ENCODE data around the gene DPP6.

Gene DPP6

GRCh38 chr7:154433632-154434598 lies 381.7 kb downstream of the DPP6 start:
- Mint-ChIP-seq H3K27me3 (ENCODE audit: low read depth) (no peaks in the 10 kb centered on the region), H3K9me3 (peaks cover 6% of the 10 kb centered on the region), H3K27ac (no peak overlapping the region), H3K36me3 (ENCODE audit: low read depth) (no peaks in the 10 kb centered on the region), H3K4me3 (no peak overlapping the region), H3K4me1 (ENCODE audit: low read depth) (no peaks in the 10 kb centered on the region)

DNA sequence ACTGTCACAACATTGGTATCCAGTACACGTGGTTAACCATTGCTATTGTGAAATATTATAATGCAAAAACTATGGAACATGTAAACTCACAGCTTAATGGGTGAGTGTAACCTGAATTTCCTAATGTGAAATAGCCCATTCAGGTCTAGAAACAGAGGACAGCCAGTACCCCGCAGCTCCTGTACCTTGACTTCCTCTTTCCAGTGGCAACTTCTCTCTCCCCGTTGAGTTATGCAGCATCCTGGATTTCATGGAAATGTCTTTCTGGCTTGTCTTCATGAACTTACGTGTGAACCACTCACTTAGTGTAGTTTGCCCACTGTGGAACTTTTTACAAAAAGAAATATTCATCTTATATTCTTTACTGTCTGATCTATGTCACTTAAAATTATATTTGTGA lies 384.4 kb downstream of the DPP6 start:
- Mint-ChIP-seq H3K36me3 (ENCODE audit: low read depth) (no peaks in the 10 kb centered on the region), H3K27me3 (ENCODE audit: low read depth) (no peaks in the 10 kb centered on the region), H3K4me3 (no peak overlapping the region), H3K27ac (no peak overlapping the region), H3K9me3 (no peaks in the 10 kb centered on the region), H3K4me1 (ENCODE audit: low read depth) (no peaks in the 10 kb centered on the region)

DNA sequence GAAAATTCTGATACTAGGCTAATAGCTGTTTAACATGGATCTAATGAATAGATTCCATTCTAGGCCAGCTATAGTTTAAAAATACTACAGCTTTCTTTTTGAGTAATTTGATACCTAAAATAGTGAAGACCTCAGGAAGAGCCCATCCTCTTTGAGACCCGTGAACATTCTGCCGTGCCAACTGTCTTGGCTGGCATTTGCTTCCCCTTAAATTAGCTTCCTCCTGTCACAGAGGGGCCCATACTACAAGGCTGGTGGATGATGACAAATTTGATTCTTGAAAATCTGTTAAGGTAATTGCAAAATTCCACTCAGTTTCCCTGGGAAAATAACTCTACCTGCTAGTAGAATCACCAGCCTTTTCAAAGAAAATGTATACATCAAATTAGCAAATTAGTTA lies 385.0 kb downstream of the DPP6 start:
- H3K27me3 Mint-ChIP-seq (ENCODE audit: low read depth): no peaks in the 10 kb centered on the region
- H3K36me3 Mint-ChIP-seq (ENCODE audit: low read depth): no peaks in the 10 kb centered on the region
- no peaks in the 10 kb centered on the region for H3K4me1 Mint-ChIP-seq (ENCODE audit: low read depth)
- no peaks in the 10 kb centered on the region for H3K9me3 Mint-ChIP-seq
- no peak overlapping the region for H3K4me3 Mint-ChIP-seq
- H3K27ac Mint-ChIP-seq: no peak overlapping the region

DNA sequence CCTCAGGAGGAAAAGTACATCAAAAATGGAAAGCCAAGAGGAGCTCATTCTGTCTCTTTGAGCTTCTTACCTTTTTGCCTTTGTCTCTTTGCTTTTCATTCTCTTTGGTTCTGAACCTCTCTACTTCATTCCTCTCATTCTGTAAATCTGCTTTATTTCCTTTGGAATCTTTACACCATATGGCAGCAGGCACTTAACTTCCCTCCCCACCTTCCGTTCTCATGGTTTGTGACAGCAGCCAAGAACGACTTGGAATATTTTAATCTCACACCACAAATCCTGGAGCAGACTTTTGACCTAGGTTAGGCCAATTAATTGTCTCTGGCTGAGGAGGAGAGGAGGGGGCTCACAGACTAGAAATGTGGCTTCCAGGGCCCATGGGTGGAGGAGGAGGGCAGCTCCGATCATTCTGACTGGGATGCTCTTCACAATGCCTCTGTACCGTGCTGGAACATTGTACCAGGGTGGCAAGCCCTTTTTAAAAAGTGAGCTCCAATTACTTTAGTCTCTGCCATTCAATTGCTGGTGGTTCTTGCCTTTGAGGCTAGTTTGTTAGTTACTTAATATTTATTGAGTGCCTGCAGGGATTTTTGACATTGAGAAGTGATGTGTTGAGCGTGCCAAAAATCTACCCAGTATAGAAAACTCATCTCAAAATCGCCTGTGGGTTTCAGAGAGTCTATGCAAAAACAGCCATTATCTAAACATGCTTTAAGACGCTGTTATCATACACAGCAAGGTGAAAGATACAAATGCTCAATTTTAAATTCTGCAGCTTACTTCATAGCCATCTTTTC lies 386.6 kb downstream of the DPP6 start:
- H3K9me3 Mint-ChIP-seq: peaks cover 8% of the 10 kb centered on the region
- H3K36me3 Mint-ChIP-seq (ENCODE audit: low read depth): no peaks in the 10 kb centered on the region
- no peak overlapping the region for H3K27ac Mint-ChIP-seq
- no peaks in the 10 kb centered on the region for H3K27me3 Mint-ChIP-seq (ENCODE audit: low read depth)
- H3K4me3 Mint-ChIP-seq: no peak overlapping the region
- H3K4me1 Mint-ChIP-seq (ENCODE audit: low read depth): no peaks in the 10 kb centered on the region

DNA sequence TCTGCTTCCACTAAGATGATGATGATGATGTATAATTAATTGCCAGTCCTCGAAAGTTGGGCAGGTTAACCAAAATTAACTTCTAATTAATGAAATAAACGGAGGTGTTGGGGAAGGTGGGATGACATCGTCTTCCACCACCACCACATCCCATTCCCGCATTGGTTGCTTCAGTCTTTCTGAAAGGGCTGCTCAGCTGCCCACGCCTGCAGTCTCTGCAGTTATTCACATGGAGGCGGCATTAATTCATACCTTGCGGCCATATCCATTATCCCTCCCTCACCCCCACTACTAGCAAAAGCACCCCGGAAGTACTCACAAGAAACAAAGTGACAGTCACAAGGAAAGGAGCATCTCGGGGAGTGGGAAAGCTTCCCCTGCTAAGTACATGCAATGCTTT lies 387.9 kb downstream of the DPP6 start:
- Mint-ChIP-seq H3K27me3 (ENCODE audit: low read depth) (no peaks in the 10 kb centered on the region), H3K27ac (no peak overlapping the region), H3K4me3 (no peak overlapping the region)

DNA sequence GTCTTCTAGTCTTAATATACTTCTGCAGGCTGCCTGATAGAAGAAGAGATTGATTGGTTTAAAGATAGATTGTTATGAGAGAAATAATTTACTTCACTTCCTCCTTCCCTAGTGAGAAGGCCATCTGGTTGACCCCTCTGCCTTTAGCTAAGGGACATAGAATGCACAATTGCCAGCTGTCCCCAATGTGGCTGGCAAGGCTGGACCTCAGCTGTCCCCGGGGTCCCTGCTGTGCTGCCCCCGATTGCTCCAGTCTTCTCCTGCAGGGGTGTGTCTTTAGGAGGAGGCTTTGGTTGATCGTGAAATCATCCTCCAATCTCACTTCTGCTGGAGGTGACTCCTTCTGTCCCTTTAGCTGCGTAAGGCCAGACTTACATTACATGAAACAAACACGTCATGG lies 388.5 kb downstream of the DPP6 start:
- Mint-ChIP-seq H3K27me3 (ENCODE audit: low read depth) (no peaks in the 10 kb centered on the region), H3K9me3 (peaks cover 8% of the 10 kb centered on the region), H3K27ac (no peak overlapping the region), H3K4me3 (no peak overlapping the region), H3K4me1 (ENCODE audit: low read depth) (no peaks in the 10 kb centered on the region), H3K36me3 (ENCODE audit: low read depth) (no peaks in the 10 kb centered on the region)

More for the DNA sequence above, 387.9 kb downstream of the DPP6 start:
- H3K36me3 Mint-ChIP-seq (ENCODE audit: low read depth): no peaks in the 10 kb centered on the region
- H3K4me1 Mint-ChIP-seq (ENCODE audit: low read depth): no peaks in the 10 kb centered on the region
- peaks cover 8% of the 10 kb centered on the region for H3K9me3 Mint-ChIP-seq

DNA sequence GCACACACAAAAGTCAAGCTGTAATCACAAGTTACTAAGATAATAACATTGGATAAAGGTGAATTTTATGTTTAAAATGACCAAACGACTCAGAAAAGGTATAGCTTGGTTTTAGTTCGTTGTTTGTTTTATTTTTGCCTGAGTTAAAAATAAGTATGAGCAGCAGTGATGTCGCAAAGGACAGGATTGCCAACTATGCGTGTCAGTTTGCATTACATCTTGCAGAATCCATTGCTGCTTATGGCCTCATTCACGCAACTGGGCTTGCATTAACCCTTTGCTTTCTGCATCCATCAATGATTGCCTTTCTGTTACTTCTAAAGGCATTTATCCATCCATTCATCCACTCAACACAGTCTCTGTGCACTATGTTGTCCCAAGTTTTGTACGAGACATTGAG lies 389.6 kb downstream of the DPP6 start:
- H3K36me3 Mint-ChIP-seq (ENCODE audit: low read depth): no peaks in the 10 kb centered on the region
- H3K9me3 Mint-ChIP-seq: peaks cover 8% of the 10 kb centered on the region
- H3K27ac Mint-ChIP-seq: no peak overlapping the region
- H3K4me3 Mint-ChIP-seq: no peak overlapping the region
- no peaks in the 10 kb centered on the region for H3K4me1 Mint-ChIP-seq (ENCODE audit: low read depth)
- no peaks in the 10 kb centered on the region for H3K27me3 Mint-ChIP-seq (ENCODE audit: low read depth)

DNA sequence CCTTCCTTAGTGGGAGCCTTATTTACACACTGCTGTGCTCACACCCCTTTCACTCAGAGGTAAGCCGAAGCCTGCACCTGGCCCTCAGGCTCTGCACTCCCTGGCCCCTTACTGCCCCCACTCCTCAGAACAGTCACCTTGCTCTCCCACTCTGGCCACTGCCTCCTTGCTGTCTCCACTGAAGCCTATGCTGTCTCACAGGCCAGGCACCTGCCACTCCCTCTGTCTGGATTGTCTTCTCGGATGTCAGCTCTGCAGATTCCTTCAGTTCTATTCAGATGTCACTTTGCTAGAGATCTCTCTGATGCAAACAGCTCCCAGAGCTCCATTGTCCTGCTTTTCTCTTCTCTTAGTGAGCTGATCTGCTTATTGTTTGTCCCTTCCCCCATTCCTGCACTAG lies 390.7 kb downstream of the DPP6 start:
- Mint-ChIP-seq H3K4me1 (ENCODE audit: low read depth) (no peaks in the 10 kb centered on the region), H3K27me3 (ENCODE audit: low read depth) (no peaks in the 10 kb centered on the region), H3K9me3 (peaks cover 14% of the 10 kb centered on the region), H3K27ac (no peak overlapping the region), H3K4me3 (no peak overlapping the region), H3K36me3 (ENCODE audit: low read depth) (no peaks in the 10 kb centered on the region)

GRCh38 chr7:154450451-154450850 lies 398.3 kb downstream of the DPP6 start:
- no peaks in the 10 kb centered on the region for H3K36me3 Mint-ChIP-seq (ENCODE audit: low read depth)
- H3K27me3 Mint-ChIP-seq (ENCODE audit: low read depth): no peaks in the 10 kb centered on the region
- H3K4me1 Mint-ChIP-seq (ENCODE audit: low read depth): no peaks in the 10 kb centered on the region
- no peak overlapping the region for H3K27ac Mint-ChIP-seq
- H3K4me3 Mint-ChIP-seq: no peak overlapping the region
- peaks cover 19% of the 10 kb centered on the region for H3K9me3 Mint-ChIP-seq

- H3K27me3 Mint-ChIP-seq (ENCODE audit: low read depth): no peaks in the 10 kb centered on the region
- peaks cover 23% of the 10 kb centered on the region for H3K9me3 Mint-ChIP-seq
- H3K4me3 Mint-ChIP-seq: no peak overlapping the region
- H3K36me3 Mint-ChIP-seq (ENCODE audit: low read depth): no peaks in the 10 kb centered on the region
- no peak overlapping the region for H3K27ac Mint-ChIP-seq
- H3K4me1 Mint-ChIP-seq (ENCODE audit: low read depth): no peaks in the 10 kb centered on the region
Measured at GRCh38 chr7:154451480-154452457, 399.6 kb downstream of the DPP6 start.

DNA sequence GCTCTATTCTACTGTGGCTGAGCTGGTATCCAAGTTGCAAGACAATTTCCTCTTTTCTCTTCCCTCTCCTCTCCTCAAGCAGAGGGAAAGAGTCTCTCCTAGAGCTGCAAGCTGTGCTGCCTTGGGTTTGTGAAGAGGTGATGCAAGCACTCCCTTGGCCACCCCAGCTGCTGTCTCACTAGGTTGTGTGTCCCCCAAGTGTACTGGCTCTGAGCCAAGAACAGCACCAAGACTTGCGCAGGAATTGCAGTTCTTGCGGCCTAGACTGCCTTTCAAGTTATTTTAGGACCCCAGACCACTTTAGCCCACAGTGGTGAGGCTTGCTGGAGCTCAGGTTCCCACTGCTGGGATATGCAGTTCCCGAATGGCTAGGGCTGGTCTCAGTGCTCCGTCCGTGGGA lies 411.6 kb downstream of the DPP6 start:
- no peak overlapping the region for H3K27ac Mint-ChIP-seq
- H3K4me1 Mint-ChIP-seq (ENCODE audit: low read depth): no peaks in the 10 kb centered on the region
- no peak overlapping the region for H3K4me3 Mint-ChIP-seq
- H3K27me3 Mint-ChIP-seq (ENCODE audit: low read depth): no peaks in the 10 kb centered on the region
- H3K9me3 Mint-ChIP-seq: peaks cover 18% of the 10 kb centered on the region
- H3K36me3 Mint-ChIP-seq (ENCODE audit: low read depth): no peaks in the 10 kb centered on the region

DNA sequence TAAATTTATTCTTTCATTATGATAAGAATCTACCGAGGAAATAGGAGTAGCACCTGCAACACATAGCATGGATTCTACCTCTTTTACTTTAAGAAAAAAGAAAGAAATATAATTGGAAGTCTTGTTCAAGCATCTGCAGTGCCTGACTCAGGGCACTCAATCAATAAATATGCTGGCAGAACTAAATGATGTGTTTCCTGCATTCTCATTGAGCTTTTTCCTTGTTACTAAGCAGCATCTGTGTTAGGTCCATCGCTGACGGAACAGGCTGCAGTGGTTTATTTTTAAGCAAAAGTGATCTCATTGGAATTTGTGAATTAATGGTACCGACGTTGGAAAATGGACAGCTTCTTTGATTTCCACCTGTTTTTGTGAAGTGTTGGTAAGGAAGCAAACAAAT lies 417.5 kb downstream of the DPP6 start:
- no peaks in the 10 kb centered on the region for H3K36me3 Mint-ChIP-seq (ENCODE audit: low read depth)
- no peak overlapping the region for H3K27ac Mint-ChIP-seq
- no peak overlapping the region for H3K4me3 Mint-ChIP-seq
- no peaks in the 10 kb centered on the region for H3K4me1 Mint-ChIP-seq (ENCODE audit: low read depth)
- H3K27me3 Mint-ChIP-seq (ENCODE audit: low read depth): no peaks in the 10 kb centered on the region
- no peaks in the 10 kb centered on the region for H3K9me3 Mint-ChIP-seq

GRCh38 chr7:154472343-154472742 lies 420.1 kb downstream of the DPP6 start:
- H3K27me3 Mint-ChIP-seq (ENCODE audit: low read depth): no peaks in the 10 kb centered on the region
- no peak overlapping the region for H3K27ac Mint-ChIP-seq
- no peak overlapping the region for H3K4me3 Mint-ChIP-seq
- H3K36me3 Mint-ChIP-seq (ENCODE audit: low read depth): no peaks in the 10 kb centered on the region
- H3K4me1 Mint-ChIP-seq (ENCODE audit: low read depth): no peaks in the 10 kb centered on the region
- H3K9me3 Mint-ChIP-seq: peaks cover 8% of the 10 kb centered on the region

- Mint-ChIP-seq H3K27me3 (ENCODE audit: low read depth) (no peaks in the 10 kb centered on the region), H3K36me3 (ENCODE audit: low read depth) (no peaks in the 10 kb centered on the region), H3K9me3 (peaks cover 11% of the 10 kb centered on the region), H3K27ac (no peak overlapping the region), H3K4me1 (ENCODE audit: low read depth) (no peaks in the 10 kb centered on the region), H3K4me3 (no peak overlapping the region)
Measured at GRCh38 chr7:154473360-154473759, 421.2 kb downstream of the DPP6 start.
